HG03064 (cell line): ENCODE data around the gene TSEN54.

ENCODE experiments used
- ATAC-seq: cut with Tn5 transposase; IDR thresholded peaks from one replicate; pipeline ENCODE4 v1.9.1; 2021; ENCODE audit warnings: low read depth; ENCODE audit not compliant: unreplicated experiment

TSEN54 gene

GRCh38 chr17:75487351-75488070 is 28.8 kb upstream of the TSEN54 start:
- ATAC-seq, result no peak

DNA sequence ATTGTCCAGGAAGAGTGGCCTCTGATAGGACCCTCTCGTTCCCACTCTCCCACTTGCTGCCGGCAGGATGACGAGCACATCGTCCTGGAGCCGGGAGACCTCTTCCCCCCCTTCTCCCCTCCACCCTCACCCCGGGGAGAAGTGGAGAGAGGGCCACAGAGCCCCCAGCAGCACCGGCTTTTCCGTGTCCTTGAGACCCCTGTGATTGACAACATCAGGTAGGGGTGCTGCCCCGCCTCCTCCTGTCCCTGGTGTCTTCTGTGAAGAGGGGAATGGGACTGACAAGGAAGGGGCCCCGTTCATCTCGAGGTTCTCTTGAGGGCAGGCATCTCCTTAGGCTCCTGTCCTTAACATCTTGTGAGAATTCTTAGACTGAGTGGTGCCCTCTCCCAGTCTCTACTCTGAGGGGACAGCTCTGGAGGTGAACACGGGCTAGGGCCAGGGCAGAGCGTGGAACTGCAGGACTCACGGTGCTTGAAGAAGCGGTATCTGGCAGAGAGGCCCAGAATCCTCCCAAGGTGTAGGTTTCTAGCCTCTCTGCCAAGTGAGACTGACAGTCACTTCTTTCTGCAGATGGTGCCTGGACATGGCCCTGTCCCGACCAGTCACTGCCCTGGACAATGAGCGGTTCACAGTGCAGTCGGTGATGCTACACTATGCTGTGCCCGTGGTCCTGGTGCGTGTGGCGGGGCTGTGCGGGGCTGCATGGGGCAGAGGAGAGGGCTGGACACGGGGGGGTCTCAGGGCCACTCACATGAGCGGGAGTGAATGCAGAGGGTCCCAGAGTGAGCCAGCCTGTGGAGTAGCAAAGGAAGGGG is 27.4 kb upstream of the TSEN54 start:
- ATAC-seq, result no peak

GRCh38 chr17:75489511-75489955 is 26.8 kb upstream of the TSEN54 start:
- no peak for ATAC-seq

DNA sequence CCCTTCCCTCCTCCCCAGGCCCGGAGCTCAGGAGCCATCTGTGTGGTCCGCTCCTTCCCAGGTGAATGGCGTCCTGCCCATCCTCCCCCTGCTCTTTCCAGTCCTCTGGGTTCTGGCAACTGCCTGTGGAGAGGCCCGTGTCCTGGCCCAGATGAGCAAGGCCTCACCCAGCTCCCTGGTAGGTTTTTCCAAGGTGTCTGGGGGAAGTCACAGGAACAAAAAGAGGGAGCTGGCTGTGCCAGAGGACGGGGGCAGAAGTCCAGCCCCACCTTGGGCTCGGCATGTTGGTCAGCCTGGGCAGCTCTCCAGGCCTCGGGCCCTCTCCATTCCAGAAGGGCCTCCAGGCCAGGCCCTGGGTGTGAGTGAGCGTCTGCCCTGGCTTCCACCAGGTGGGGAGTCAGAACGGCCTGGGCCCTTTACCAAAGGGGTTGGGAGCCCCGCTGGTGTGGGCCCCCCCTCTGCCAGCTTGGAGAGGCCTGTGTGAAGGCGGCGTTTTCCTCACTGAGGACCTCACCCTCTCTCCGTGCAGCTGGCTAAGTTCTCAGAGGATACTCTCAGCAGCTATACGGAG is 26.1 kb upstream of the TSEN54 start:
- no peak for ATAC-seq

GRCh38 chr17:75490953-75491649 is 25.2 kb upstream of the TSEN54 start:
- ATAC-seq, result no peak

DNA sequence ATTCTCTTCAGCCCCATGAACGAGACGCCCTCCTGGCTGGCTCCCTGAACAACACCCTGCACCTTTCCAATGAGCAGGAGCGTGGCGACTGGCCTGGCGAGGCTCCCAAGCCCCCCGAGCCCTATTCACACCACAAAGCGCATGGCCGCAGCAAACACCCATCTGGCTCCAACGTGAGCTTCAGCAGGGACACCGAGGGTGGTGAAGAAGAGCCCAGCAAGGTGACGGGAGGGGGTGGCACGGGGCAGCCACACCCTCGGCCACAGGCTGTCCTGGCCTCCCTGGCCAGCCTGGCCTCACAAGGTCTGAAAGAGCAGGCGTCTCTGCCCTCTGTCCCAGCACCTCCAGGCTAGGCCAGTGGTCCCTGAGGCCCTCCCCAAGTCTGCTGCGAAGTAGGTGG is 24.6 kb upstream of the TSEN54 start:
- ATAC-seq, result no peak

GRCh38 chr17:75492555-75493168 is 23.7 kb upstream of the TSEN54 start:
- ATAC-seq, result no peak

DNA sequence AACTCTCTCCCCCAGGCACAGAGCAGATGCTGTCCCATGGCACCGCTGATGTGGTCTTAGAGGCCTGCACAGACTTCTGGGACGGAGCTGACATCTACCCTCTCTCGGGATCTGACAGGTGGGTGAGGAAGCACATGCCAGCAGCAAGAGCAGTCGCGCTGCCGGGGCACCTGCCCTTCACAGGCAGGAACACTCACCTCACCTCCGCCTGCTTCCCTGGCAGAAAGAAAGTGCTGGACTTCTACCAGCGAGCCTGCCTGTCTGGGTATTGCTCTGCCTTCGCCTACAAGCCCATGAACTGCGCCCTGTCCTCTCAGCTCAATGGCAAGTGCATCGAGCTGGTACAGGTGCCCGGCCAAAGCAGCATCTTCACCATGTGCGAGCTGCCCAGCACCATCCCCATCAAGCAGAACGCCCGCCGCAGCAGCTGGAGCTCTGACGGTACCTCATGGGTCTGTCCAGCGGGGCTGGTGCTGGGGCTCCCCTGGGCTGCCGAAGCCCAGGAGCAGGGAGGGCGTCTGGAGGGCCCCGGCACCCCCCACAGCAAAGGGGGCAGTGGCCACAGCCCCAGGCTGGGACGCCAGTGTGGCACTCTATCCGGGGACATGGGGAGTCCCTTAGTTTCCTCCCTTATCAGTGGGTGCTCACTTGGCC is 22.7 kb upstream of the TSEN54 start:
- ATAC-seq, result no peak

GRCh38 chr17:75494326-75494877 is 21.9 kb upstream of the TSEN54 start:
- no peak for ATAC-seq

GRCh38 chr17:75496005-75496404 is 20.3 kb upstream of the TSEN54 start:
- ATAC-seq, result no peak

DNA sequence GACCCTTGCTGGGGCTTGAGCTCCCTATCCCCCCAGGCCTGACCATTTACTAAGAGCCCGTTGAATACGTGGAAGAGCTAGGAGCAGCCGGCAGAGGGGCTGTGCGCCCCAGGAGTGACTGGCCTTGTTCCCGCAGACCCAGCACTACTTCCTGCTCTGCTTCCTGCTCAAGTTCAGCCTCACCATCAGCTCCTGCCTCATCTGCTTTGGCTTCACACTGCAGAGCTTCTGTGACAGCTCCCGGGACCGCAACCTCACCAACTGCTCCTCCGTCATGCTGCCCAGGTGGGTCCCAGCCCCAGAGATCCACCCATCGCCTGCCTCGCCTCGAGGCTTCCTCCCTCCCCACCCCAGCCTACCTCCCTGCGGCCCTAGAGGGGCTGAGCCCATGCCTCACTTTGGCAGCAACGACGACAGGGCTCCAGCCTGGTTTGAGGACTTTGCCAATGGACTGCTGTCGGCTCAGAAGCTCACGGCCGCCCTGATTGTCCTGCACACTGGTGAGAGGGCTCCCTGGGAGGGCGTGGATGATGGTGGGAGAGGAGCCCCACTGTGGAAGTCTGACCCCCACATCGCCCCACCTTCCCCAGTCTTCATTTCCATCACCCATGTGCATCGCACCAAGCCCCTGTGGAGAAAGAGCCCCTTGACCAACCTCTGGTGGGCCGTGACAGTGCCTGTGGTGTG is 18.1 kb upstream of the TSEN54 start:
- ATAC-seq, result no peak

DNA sequence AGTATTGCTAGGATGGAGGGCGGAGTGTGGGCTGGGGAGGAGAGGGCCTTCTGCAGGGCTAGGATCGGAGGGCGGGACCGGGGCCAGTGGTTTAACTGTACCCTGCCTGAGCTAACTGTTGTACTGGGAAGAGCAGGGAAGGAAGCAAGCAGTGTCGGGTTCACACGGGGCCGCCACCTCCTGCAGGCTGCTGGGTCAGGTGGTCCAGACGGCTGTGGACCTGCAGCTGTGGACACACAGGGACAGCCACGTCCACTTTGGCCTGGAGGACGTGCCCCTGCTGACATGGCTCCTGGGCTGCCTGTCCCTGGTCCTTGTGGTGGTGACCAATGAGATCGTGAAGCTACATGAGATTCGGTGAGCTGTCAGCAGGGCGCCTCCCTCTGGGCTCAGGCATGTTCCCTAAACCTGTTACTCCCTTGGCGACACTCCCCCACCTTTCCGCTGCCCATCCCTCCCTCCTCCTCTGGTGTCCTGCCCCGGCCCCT is 17.6 kb upstream of the TSEN54 start:
- ATAC-seq, result no peak

DNA sequence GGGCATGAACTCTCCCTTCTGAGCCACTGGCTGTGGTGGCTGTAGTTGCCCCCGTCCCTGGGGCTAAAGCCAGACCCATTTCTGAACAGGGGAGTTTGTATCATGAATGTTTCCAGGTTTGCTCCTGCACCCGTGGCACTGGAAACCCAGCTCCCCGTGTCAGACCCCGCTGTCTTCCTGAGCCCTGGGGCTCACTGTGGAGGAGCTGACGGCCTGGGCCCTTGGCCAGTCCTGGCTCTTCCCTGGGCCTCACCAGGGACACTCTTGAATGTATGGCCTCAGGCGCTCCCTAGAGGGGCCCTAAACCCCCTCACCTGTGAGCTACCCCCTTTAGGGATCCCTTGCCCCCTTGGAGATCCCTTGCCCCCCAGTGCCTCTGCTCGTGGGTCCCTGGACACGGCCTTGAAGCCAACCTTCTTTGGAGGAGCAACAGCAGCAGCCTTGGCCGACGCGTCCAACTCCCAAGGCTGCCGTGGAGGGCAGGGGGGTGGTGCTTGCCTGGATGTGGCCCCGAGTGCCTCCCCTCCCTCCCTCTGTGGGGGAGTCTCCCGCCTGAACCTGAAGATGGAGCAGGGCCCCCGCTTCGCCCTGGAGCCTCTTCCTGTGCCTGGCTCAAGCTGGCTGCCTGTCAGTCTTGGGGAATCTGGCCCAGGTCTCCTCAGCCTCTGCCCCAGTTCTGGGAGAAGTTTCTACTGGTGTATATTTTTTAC is 16.9 kb upstream of the TSEN54 start:
- no peak for ATAC-seq

DNA sequence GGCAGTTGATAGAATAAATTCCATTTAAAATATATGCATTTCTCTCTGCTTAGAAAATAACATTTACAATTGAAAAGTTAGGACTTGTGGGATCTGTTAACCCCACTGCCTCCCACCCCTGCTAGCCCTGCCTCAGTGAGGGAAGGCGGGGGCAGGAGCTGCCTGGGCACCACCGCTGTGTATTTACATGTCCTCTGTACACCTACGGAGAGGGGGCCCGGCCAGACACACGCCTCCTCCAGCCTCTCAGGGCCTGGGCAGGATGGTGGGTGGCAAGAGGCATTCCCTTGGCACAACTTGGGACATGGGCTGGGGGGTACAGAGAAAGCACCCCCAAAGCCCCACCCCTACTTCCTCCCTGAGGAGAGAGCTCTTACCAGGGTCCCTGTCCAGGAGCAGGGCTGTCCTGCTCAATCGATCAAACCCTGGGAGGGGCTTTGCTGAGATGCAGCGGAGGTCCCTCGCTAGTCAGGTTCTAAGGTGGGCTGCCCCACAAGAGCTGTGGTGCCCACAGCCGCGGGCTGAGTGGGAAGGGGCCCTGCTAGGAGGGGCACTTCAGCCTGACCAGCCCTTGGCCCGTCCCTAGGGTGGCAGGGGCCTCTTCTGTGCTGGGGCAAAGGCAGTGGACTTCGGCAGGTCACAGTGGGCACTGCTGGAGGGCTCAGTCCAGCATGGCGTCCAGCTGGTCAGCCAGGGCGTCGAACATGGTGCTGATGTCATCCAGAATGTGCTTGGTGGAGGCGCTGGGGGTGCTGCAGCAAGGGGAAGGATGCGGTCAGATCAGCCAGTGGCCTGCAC is 15.7 kb upstream of the TSEN54 start:
- ATAC-seq, result no peak

DNA sequence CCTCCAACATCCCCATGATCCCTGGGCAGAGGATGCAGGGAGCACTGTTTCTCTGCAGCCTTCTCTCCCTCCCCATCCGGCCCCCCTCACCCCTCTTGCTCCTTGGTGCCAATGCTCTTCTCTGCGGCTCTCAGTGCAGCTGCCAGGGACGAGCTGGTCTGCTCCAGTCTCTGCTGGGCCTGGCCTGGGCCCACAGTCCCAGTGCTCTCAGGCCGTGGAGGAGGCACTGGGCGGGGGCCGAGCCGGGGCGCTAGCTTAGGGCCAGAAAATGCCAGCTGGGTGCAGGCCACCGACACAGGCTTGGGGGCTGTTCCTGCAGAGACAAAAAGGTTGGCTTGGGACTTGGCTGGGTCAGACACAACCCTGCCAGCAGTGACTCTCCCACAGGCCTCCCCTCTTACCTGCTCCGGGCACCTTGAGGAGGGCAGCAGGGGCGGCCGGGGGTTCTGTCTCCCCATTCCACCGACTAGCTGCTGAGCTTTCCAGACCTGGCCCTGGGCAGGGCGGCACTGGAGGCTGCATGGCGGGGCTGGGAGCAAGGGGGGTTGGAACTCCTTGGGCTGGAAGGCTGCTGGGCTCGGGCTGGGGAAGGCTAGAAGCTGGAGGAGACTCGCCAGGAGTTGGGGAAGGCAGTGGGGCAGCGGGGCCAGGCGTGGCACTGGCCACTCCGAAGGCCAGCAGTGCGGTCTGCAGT is 14.8 kb upstream of the TSEN54 start:
- ATAC-seq, result no peak

- ATAC-seq, result no peak
These were observed 14.1 kb upstream of the TSEN54 start for GRCh38 chr17:75502072-75502720.
